NCI-H187 treated with DMSO at 0.1 percent for 48 hours (cell line): ENCODE data around the gene TM7SF3.
"Not testable (repeated sequence)": the region's sequence is repeated elsewhere in the genome, so short reads cannot be mapped to it uniquely, and the experiment has no call there.

ENCODE experiments used
- DNase-seq: peaks from one replicate; lab custom pipeline; 2025; lab: John Stamatoyannopoulos, UW

Gene TM7SF3

GRCh38 chr12:26978801-26979200 is 35.4 kb downstream of the TM7SF3 start:
- DNase-seq: no peak

- DNase-seq: no peak
Observed at GRCh38 chr12:26976687-26977086, 37.5 kb downstream of the TM7SF3 start.

GRCh38 chr12:26971963-26972362 is 42.2 kb downstream of the TM7SF3 start:
- no peak for DNase-seq

GRCh38 chr12:26970136-26970535 is 44.0 kb downstream of the TM7SF3 start:
- DNase-seq: no peak

GRCh38 chr12:26966842-26967241 is 47.3 kb downstream of the TM7SF3 start:
- DNase-seq: no peak

GRCh38 chr12:26963413-26963812 is 50.8 kb downstream of the TM7SF3 start:
- DNase-seq: no peak

GRCh38 chr12:26961803-26962202 is 52.4 kb downstream of the TM7SF3 start:
- DNase-seq: no peak

GRCh38 chr12:26961391-26961790 is 52.8 kb downstream of the TM7SF3 start:
- not testable (repeated sequence) for DNase-seq

- no peak for DNase-seq
Observed at GRCh38 chr12:26954027-26954426, 60.2 kb downstream of the TM7SF3 start.

- no peak for DNase-seq
Observed at GRCh38 chr12:26953447-26953846, 60.7 kb downstream of the TM7SF3 start.

- no peak for DNase-seq
Observed at GRCh38 chr12:26948309-26948708, 65.9 kb downstream of the TM7SF3 start.

GRCh38 chr12:26941215-26941594 is 73.0 kb downstream of the TM7SF3 start:
- DNase-seq: no peak

- DNase-seq: no peak
Observed at GRCh38 chr12:26940516-26941214, 73.5 kb downstream of the TM7SF3 start.

GRCh38 chr12:26939953-26940352 is 74.2 kb downstream of the TM7SF3 start:
- DNase-seq: no peak

- no peak for DNase-seq
Observed at GRCh38 chr12:26939192-26939832, 74.9 kb downstream of the TM7SF3 start.

GRCh38 chr12:26938701-26939062 is 75.5 kb downstream of the TM7SF3 start:
- no peak for DNase-seq

- peak; percentile 95 for DNase-seq
Observed at GRCh38 chr12:26937863-26938700, 76.1 kb downstream of the TM7SF3 start, which contains the start of the genes FGFR1OP2 and INTS13. Gene FGFR1OP2 (plus strand): TSS chr12:26938470. CDS start chr12:26954159, 15,689 bp downstream. Gene INTS13 (minus strand): TSS chr12:26937981. CDS start chr12:26936803, 1,178 bp downstream.

- no peak for DNase-seq
Observed at GRCh38 chr12:26937443-26937862, 76.7 kb downstream of the TM7SF3 start.

- DNase-seq: no peak
Observed at GRCh38 chr12:26936559-26937442, 77.4 kb downstream of the TM7SF3 start.

- no peak for DNase-seq
Observed at GRCh38 chr12:26935636-26936378, 78.4 kb downstream of the TM7SF3 start.

GRCh38 chr12:26929590-26929989 is 84.6 kb downstream of the TM7SF3 start:
- no peak for DNase-seq
